ENCODE measurements around the gene PHYKPL. TPM values are rescaled to one million over a fixed set of nuclear protein-coding genes. Genes with fewer than 3 reads are reported as not detected.
"Not testable (repeated sequence)": the region's sequence is repeated elsewhere in the genome, so short reads cannot be mapped to it uniquely, and the experiment has no call there.

Gene PHYKPL
- total and polyA plus RNA-seq, 2 donors: 40.3 to 49.1 TPM

GRCh38 chr5:178199581-178200434 lies 32.8 kb downstream of the PHYKPL start:
- Histone ChIP-seq H3K4me1 (ENCODE audit: insufficient read depth) (no peaks in the 10 kb centered on the region), H3K27ac (ENCODE audit: low read depth) (no peak overlapping the region), H3K36me3 (ENCODE audit: insufficient read depth) (no peaks in the 10 kb centered on the region), H3K4me3 (ENCODE audit: low read depth, low read length) (no peak overlapping the region)
- WGBS: 76% methylated on average over 12 of the region's 12 CpGs
- DNase-seq (ENCODE audit: extremely low spot score): no peak

- 81% methylated on average over 11 of the region's 11 CpGs for WGBS
These were observed 33.9 kb downstream of the PHYKPL start for GRCh38 chr5:178198706-178199105.

GRCh38 chr5:178198151-178198550 lies 34.5 kb downstream of the PHYKPL start:
- DNase-seq (ENCODE audit: extremely low spot score); H3K36me3 ChIP-seq (ENCODE audit: insufficient read depth); H3K27ac ChIP-seq (ENCODE audit: low read depth); H3K4me1 ChIP-seq (ENCODE audit: insufficient read depth); H3K4me3 ChIP-seq (ENCODE audit: low read depth, low read length): not testable (repeated sequence)
- 65% methylated on average over 11 of the region's 11 CpGs for WGBS

More at GRCh38 chr5:178198706-178199105, 33.9 kb downstream of the PHYKPL start:
- no peak for DNase-seq (ENCODE audit: extremely low spot score)
- no peak overlapping the region for H3K27ac ChIP-seq (ENCODE audit: low read depth)
- H3K4me1 ChIP-seq (ENCODE audit: insufficient read depth): no peaks in the 10 kb centered on the region
- no peak overlapping the region for H3K4me3 ChIP-seq (ENCODE audit: low read depth, low read length)
- no peaks in the 10 kb centered on the region for H3K36me3 ChIP-seq (ENCODE audit: insufficient read depth)

GRCh38 chr5:178196986-178197385 lies 35.6 kb downstream of the PHYKPL start:
- Histone ChIP-seq H3K27ac (ENCODE audit: low read depth) (no peak overlapping the region), H3K4me3 (ENCODE audit: low read depth, low read length) (no peak overlapping the region), H3K4me1 (ENCODE audit: insufficient read depth) (no peaks in the 10 kb centered on the region), H3K36me3 (ENCODE audit: insufficient read depth) (no peaks in the 10 kb centered on the region)
- WGBS: 87% methylated on average over 8 of the region's 8 CpGs
- DNase-seq (ENCODE audit: extremely low spot score): no peak

GRCh38 chr5:178196281-178196812 lies 36.3 kb downstream of the PHYKPL start:
- Histone ChIP-seq H3K4me3 (ENCODE audit: low read depth, low read length) (no peak overlapping the region), H3K36me3 (ENCODE audit: insufficient read depth) (no peaks in the 10 kb centered on the region), H3K4me1 (ENCODE audit: insufficient read depth) (no peaks in the 10 kb centered on the region), H3K27ac (ENCODE audit: low read depth) (no peak overlapping the region)
- DNase-seq (ENCODE audit: extremely low spot score): no peak
- 67% methylated on average over 7 of the region's 7 CpGs for WGBS

- no peaks in the 10 kb centered on the region for H3K4me1 ChIP-seq (ENCODE audit: insufficient read depth)
- no peak overlapping the region for H3K27ac ChIP-seq (ENCODE audit: low read depth)
- WGBS: 24% methylated on average over 7 of the region's 7 CpGs
- no peaks in the 10 kb centered on the region for H3K36me3 ChIP-seq (ENCODE audit: insufficient read depth)
- no peak for DNase-seq (ENCODE audit: extremely low spot score)
- H3K4me3 ChIP-seq (ENCODE audit: low read depth, low read length): no peak overlapping the region
These were observed 38.6 kb downstream of the PHYKPL start for GRCh38 chr5:178194026-178194425.

- DNase-seq (ENCODE audit: extremely low spot score): no peak
- no peak overlapping the region for H3K27ac ChIP-seq (ENCODE audit: low read depth)
- H3K4me1 ChIP-seq (ENCODE audit: insufficient read depth): no peaks in the 10 kb centered on the region
- H3K4me3 ChIP-seq (ENCODE audit: low read depth, low read length): no peak overlapping the region
- whole genome bisulfite sequencing: 59% methylated on average over 8 of the region's 8 CpGs
- H3K36me3 ChIP-seq (ENCODE audit: insufficient read depth): no peaks in the 10 kb centered on the region
These were observed 39.3 kb downstream of the PHYKPL start for GRCh38 chr5:178193251-178193809.

GRCh38 chr5:178192787-178193186 lies 39.8 kb downstream of the PHYKPL start:
- H3K4me1 ChIP-seq (ENCODE audit: insufficient read depth): no peaks in the 10 kb centered on the region
- no peak overlapping the region for H3K27ac ChIP-seq (ENCODE audit: low read depth)
- H3K36me3 ChIP-seq (ENCODE audit: insufficient read depth): no peaks in the 10 kb centered on the region
- DNase-seq (ENCODE audit: extremely low spot score): no peak
- 89% methylated on average over 7 of the region's 7 CpGs for WGBS
- no peak overlapping the region for H3K4me3 ChIP-seq (ENCODE audit: low read depth, low read length)

GRCh38 chr5:178192244-178192643 lies 40.4 kb downstream of the PHYKPL start:
- no peaks in the 10 kb centered on the region for H3K4me1 ChIP-seq (ENCODE audit: insufficient read depth)
- 61% methylated on average over 2 of the region's 2 CpGs for WGBS
- no peak for DNase-seq (ENCODE audit: extremely low spot score)

GRCh38 chr5:178191661-178192060 lies 40.9 kb downstream of the PHYKPL start:
- no peak for DNase-seq (ENCODE audit: extremely low spot score)
- Histone ChIP-seq H3K4me3 (ENCODE audit: low read depth, low read length) (no peak overlapping the region), H3K36me3 (ENCODE audit: insufficient read depth) (no peaks in the 10 kb centered on the region), H3K27ac (ENCODE audit: low read depth) (no peak overlapping the region), H3K4me1 (ENCODE audit: insufficient read depth) (no peaks in the 10 kb centered on the region)
- WGBS: 90% methylated on average over 4 of the region's 4 CpGs

More at GRCh38 chr5:178192244-178192643, 40.4 kb downstream of the PHYKPL start:
- H3K27ac ChIP-seq (ENCODE audit: low read depth): no peak overlapping the region
- no peaks in the 10 kb centered on the region for H3K36me3 ChIP-seq (ENCODE audit: insufficient read depth)
- H3K4me3 ChIP-seq (ENCODE audit: low read depth, low read length): no peak overlapping the region

- no peak for DNase-seq (ENCODE audit: extremely low spot score)
- 62% methylated on average over 2 of the region's 2 CpGs for WGBS
- no peak overlapping the region for H3K4me3 ChIP-seq (ENCODE audit: low read depth, low read length)
- H3K4me1 ChIP-seq (ENCODE audit: insufficient read depth): no peaks in the 10 kb centered on the region
- no peak overlapping the region for H3K27ac ChIP-seq (ENCODE audit: low read depth)
- H3K36me3 ChIP-seq (ENCODE audit: insufficient read depth): no peaks in the 10 kb centered on the region
These were observed 43.2 kb downstream of the PHYKPL start for GRCh38 chr5:178189433-178189832.

GRCh38 chr5:178187014-178187413 lies 45.6 kb downstream of the PHYKPL start, which contains the start of gene GMCL2:
Gene GMCL2, minus strand, starts transcription at chr5:178187371. Its CDS starts 72 bp downstream, at chr5:178187299.
- Histone ChIP-seq H3K27ac (ENCODE audit: low read depth) (no peak within 1 kb of the TSS), H3K36me3 (ENCODE audit: insufficient read depth) (no peaks in the 10 kb centered on the region), H3K4me3 (ENCODE audit: low read depth, low read length) (no peak within 1 kb of the TSS), H3K4me1 (ENCODE audit: insufficient read depth) (no peaks in the 10 kb centered on the region)
- WGBS: 93% methylated on average over 27 of the region's 27 CpGs
- no peak for DNase-seq (ENCODE audit: extremely low spot score)

- Histone ChIP-seq H3K4me3 (ENCODE audit: low read depth, low read length) (no peak overlapping the region), H3K27ac (ENCODE audit: low read depth) (no peak overlapping the region), H3K36me3 (ENCODE audit: insufficient read depth) (no peaks in the 10 kb centered on the region), H3K4me1 (ENCODE audit: insufficient read depth) (no peaks in the 10 kb centered on the region)
- DNase-seq (ENCODE audit: extremely low spot score): no peak
- 24% methylated on average over 6 of the region's 6 CpGs for WGBS
These were observed 46.2 kb downstream of the PHYKPL start for GRCh38 chr5:178186427-178186826.
